ENCODE data around the gene MYZAP.

DNA sequence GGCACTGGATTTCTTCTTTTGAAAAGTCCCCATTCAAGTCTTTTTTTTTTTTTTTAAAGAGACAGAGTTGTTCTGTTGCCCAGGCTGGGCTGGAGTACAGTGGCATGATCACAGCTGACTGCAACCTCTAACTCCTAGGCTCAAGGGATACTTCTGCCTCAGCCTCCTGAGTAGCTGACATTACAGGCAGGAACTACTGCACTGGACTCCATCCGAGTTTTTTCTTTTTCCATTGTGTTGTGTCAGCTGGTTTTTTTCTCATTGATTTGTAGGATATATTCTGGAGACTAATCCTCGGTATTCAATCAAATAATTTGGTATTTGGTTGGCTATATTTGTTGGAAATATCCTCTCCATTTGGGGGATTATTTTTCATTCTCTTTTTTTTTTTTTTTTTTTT, 126.6 kb downstream of the MYZAP start:
- TF ChIP-seq POLR2A (IDR thresholded peaks at IDR 0.05): no peak
- TF ChIP-seq CTCF (IDR thresholded peaks at IDR 0.05): no peak

All from lower leg skin (tissue), 3 donors.